Sigmoid colon (tissue), 7 donors: ENCODE data around the gene BGN. TPM values are rescaled to one million over a fixed set of nuclear protein-coding genes. Genes with fewer than 3 reads are reported as not detected.

Experiments
- DNase-seq: peaks from one replicate; pipeline ENCODE4 v3.0.0-alpha.2; 2019
- H3K27ac ChIP-seq, 4 donors: fragments of 200-600 bp; sonication (generic); one replicate each; pipeline ENCODE4 v1.5.1; 2016 to 2019; ENCODE audit warnings: mild to moderate bottlenecking in 1 of 4
- H3K27me3 ChIP-seq, 3 donors: fragments of 200-600 bp; sonication (generic); one replicate each; pipeline ENCODE4 v1.5.1; 2019; ENCODE audit warnings: mild to moderate bottlenecking in 1 of 3
- H3K36me3 ChIP-seq, 4 donors: fragments of 200-600 bp; sonication (generic); one replicate each; pipeline ENCODE4 v1.5.1; 2016 to 2019
- H3K4me1 ChIP-seq, 4 donors: fragments of 200-600 bp; sonication (generic); one replicate each; pipeline ENCODE4 v1.5.1; 2017 to 2019
- H3K4me3 ChIP-seq, 4 donors: fragments of 200-600 bp; sonication (generic); one replicate each; pipeline ENCODE4 v1.5.1; 2017 to 2019; ENCODE audit warnings: mild to moderate bottlenecking in 2 of 4, moderate library complexity in 1 of 4
- H3K9me3 ChIP-seq, 4 donors: fragments of 200-600 bp in 3 of 4; sonication (generic) in 3 of 4; one replicate each; pipeline versions ENCODE4 v1.5.1 to v1.6.1; 2013 to 2019
- EP300 ChIP-seq, 4 donors: sonication (generic); formaldehyde crosslinking; IDR thresholded peaks; one replicate each; pipeline ENCODE4 v1.6.1; 2017; ENCODE audit warnings: antibody characterized with exemption in 4 of 4
- POLR2A ChIP-seq, 2 donors: fragments of 450-650 bp; IDR thresholded peaks; one replicate each; pipeline ENCODE4 v1.6.1; 2016; ENCODE audit warnings: antibody characterized with exemption in 2 of 2, mild to moderate bottlenecking in 2 of 2, moderate library complexity in 2 of 2
- POLR2AphosphoS5 ChIP-seq, 4 donors: sonication (generic); formaldehyde crosslinking; IDR thresholded peaks; one replicate each; pipeline ENCODE4 v1.6.1; 2017; ENCODE audit warnings: antibody characterized with exemption in 4 of 4
- WGBS, 2 donors: extraction: QIAGEN DNeasy Blood & Tissue Kit; methylation state at CpG; one replicate each; pipeline ENCODE4 v1.1.7; 2013; 5-methylcytosine and 5-hydroxymethylcytosine counted together
- intact Hi-C: fragments of 100-400 bp; cut with DNase I; formaldehyde crosslinking; loops from one replicate; pipeline ENCODE4 v1.15.1; 2023
- polyA plus RNA-seq, 3 donors: library from polyadenylated mRNA; stranded (reverse); fragments of 200-250 nt; gene quantifications; one replicate each; pipeline ENCODE4 v1.2.3, GENCODE V29; 2013
- total RNA-seq, 4 donors: library from RNA; depleted of rRNA; stranded (reverse); fragments of >200 nt; gene quantifications; one replicate each; pipeline ENCODE4 v1.1.0, GENCODE V29; 2016
- TF ChIP-seq, protein P1 (sequence below), 4 experiments: fragments of 450-650 bp in 3 of 4; fragments of 200-600 bp in 1 of 4; IDR thresholded peaks; one replicate each; pipeline ENCODE4 v1.5.1; 2016 to 2019; ENCODE audit warnings: antibody characterized with exemption in 4 of 4, mild to moderate bottlenecking in 3 of 4, moderate library complexity in 2 of 4
- donor health status: healthy with polysubstance abuse.
- donor health status: Bipolar disorder and iron deficiency.
- donor health status: healthy.

BGN gene
- total and polyA plus RNA-seq, 7 donors: 1.8 to 181 (median 9.0) TPM

- no peaks in the 10 kb centered on the region for H3K9me3 ChIP-seq
- no peak for DNase-seq
- no peaks in the 10 kb centered on the region for H3K36me3 ChIP-seq
- peaks cover 0 to 6% (median 0%) of the 10 kb centered on the region in 4 donors for H3K4me1 ChIP-seq
- H3K27me3 ChIP-seq: no peaks in the 10 kb centered on the region
- 65 to 77% methylated on average over 9 of the region's 9 CpGs for WGBS, 2 donors
- peak overlapping the region in 1 of 4 donors; percentile 6 for H3K27ac ChIP-seq
- intact Hi-C loops: loop anchor here (10.0 kb wide), 1 partner anchor 143 kb away; the partner anchor contains the start of gene ZNF275
- TF ChIP-seq POLR2AphosphoS5 (IDR thresholded peaks at IDR 0.05): no peak
- no peak overlapping the region for H3K4me3 ChIP-seq
These were observed 16.9 kb upstream of the BGN start for GRCh38 chrX:153477901-153478300.

- intact Hi-C loops: loop anchor here (10.0 kb wide), 1 partner anchor 144 kb away; the partner anchor contains the start of gene ZNF275
- Histone ChIP-seq H3K9me3 (no peaks in the 10 kb centered on the region), H3K27ac (no peak overlapping the region), H3K4me1 (peaks cover 0 to 6% (median 0%) of the 10 kb centered on the region in 4 donors), H3K27me3 (no peaks in the 10 kb centered on the region), H3K4me3 (no peak overlapping the region), H3K36me3 (no peaks in the 10 kb centered on the region)
- 80 to 89% methylated on average over 16 of the region's 16 CpGs for WGBS, 2 donors
- DNase-seq: no peak
- no peak for TF ChIP-seq POLR2A (IDR thresholded peaks at IDR 0.05)
- TF ChIP-seq, protein P1, sequence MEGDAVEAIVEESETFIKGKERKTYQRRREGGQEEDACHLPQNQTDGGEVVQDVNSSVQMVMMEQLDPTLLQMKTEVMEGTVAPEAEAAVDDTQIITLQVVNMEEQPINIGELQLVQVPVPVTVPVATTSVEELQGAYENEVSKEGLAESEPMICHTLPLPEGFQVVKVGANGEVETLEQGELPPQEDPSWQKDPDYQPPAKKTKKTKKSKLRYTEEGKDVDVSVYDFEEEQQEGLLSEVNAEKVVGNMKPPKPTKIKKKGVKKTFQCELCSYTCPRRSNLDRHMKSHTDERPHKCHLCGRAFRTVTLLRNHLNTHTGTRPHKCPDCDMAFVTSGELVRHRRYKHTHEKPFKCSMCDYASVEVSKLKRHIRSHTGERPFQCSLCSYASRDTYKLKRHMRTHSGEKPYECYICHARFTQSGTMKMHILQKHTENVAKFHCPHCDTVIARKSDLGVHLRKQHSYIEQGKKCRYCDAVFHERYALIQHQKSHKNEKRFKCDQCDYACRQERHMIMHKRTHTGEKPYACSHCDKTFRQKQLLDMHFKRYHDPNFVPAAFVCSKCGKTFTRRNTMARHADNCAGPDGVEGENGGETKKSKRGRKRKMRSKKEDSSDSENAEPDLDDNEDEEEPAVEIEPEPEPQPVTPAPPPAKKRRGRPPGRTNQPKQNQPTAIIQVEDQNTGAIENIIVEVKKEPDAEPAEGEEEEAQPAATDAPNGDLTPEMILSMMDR (IDR thresholded peaks at IDR 0.05): no peak
- no peak for TF ChIP-seq POLR2AphosphoS5 (IDR thresholded peaks at IDR 0.05)
- TF ChIP-seq EP300 (IDR thresholded peaks at IDR 0.05): no peak
These were observed 16.0 kb upstream of the BGN start for GRCh38 chrX:153478746-153479145.

- intact Hi-C loops: no loop called here
- H3K9me3 ChIP-seq: no peaks in the 10 kb centered on the region
- no peak for DNase-seq
- TF ChIP-seq EP300 (IDR thresholded peaks at IDR 0.05): no peak
- TF ChIP-seq, protein P1 (IDR thresholded peaks at IDR 0.05): no peak
- TF ChIP-seq POLR2AphosphoS5 (IDR thresholded peaks at IDR 0.05): no peak
- TF ChIP-seq POLR2A (IDR thresholded peaks at IDR 0.05): no peak
- H3K4me1 ChIP-seq: no peaks in the 10 kb centered on the region
- no peak overlapping the region for H3K4me3 ChIP-seq
- H3K27ac ChIP-seq: no peak overlapping the region
- H3K36me3 ChIP-seq: no peaks in the 10 kb centered on the region
- no peaks in the 10 kb centered on the region for H3K27me3 ChIP-seq
- 94 to 95% methylated on average over 13 of the region's 13 CpGs for WGBS, 2 donors
These were observed 13.7 kb upstream of the BGN start for GRCh38 chrX:153481043-153481442.

DNA sequence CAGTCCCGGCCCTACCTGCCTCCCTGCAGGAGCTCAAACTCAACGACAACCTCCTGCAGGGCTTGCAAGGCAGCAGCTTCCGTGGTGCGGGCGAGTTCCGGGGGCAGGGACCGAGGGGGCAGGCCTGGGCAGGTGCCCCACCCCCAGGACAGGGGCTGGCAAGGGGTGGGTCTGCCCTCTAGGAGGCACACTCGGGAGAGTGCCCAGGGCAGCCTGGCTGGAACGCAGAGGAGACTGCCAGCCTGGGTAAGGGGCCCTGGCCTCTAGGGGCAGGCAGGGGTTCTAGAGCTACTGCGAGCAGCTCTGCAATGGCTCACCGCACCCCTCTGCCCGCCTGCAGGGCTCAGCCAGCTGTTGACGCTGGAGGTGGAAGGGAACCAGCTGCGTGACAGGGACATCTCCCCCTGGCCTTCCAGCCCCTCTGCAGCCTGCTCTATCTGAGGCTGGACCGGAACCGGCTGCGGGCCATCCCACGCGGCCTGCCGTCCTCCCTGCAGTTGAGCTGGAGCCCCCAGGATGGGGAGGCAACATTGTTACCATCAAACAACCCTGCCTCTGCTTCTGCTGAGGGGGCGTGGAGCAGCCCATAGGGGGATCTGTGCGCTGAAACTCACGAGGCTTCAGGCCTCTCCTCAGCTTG, 12.3 kb upstream of the BGN start:
- no peak overlapping the region for H3K4me3 ChIP-seq
- TF ChIP-seq POLR2AphosphoS5 (IDR thresholded peaks at IDR 0.05) (no peak), POLR2A (IDR thresholded peaks at IDR 0.05) (no peak), EP300 (IDR thresholded peaks at IDR 0.05) (no peak)
- TF ChIP-seq, protein P1 (IDR thresholded peaks at IDR 0.05): no peak
- no peaks in the 10 kb centered on the region for H3K4me1 ChIP-seq
- H3K27ac ChIP-seq: no peak overlapping the region
- no peaks in the 10 kb centered on the region for H3K36me3 ChIP-seq
- intact Hi-C loops: no loop called here
- no peaks in the 10 kb centered on the region for H3K9me3 ChIP-seq
- WGBS, 2 donors: 87 to 90% methylated on average over 23 of the region's 23 CpGs
- H3K27me3 ChIP-seq: no peaks in the 10 kb centered on the region
- no peak for DNase-seq

DNA sequence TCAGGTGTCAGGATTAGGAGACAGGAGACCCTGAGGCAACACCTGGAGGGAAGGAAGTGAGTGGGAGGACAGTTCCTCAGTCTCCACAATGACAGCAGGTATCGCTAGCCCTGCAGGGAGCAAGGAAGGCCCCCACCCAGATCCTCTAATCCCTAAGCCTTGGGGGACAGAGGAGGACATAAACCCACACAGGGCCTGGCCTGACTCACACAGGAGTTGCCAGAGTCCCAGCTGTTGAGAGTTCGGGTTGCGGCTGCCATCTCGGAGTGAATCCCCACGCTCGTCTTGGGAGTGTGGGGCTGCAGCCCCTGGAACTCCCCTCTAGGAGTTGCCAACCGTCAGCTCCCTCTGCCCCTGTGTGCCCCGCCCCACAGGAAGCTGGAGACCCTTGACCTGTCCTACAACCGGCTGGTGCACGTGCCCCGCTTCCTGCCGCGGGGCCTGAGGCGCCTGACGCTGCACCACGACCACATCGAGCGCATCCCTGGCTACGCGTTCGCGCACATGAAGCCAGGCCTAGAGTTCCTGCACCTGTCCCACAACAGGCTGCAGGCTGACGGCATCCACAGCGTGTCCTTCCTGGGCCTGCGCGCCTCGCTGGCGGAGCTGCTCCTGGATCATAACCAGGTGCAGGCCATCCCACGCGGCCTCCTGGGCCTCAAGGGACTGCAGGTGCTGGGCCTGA, 9.2 kb upstream of the BGN start:
- no peaks in the 10 kb centered on the region for H3K4me1 ChIP-seq
- intact Hi-C loops: no loop called here
- H3K27ac ChIP-seq: no peak overlapping the region
- no peak overlapping the region for H3K4me3 ChIP-seq
- 61 to 86% methylated on average over 30 of the region's 30 CpGs for WGBS, 2 donors
- H3K36me3 ChIP-seq: no peaks in the 10 kb centered on the region
- TF ChIP-seq, protein P1 (IDR thresholded peaks at IDR 0.05): no peak
- TF ChIP-seq POLR2A (IDR thresholded peaks at IDR 0.05) (no peak), EP300 (IDR thresholded peaks at IDR 0.05) (no peak), POLR2AphosphoS5 (IDR thresholded peaks at IDR 0.05) (no peak)
- H3K9me3 ChIP-seq: no peaks in the 10 kb centered on the region
- H3K27me3 ChIP-seq: no peaks in the 10 kb centered on the region
- DNase-seq: no peak
